Left lung (tissue), 10 donors: ENCODE results near the gene SLC12A8. TPM values are rescaled to one million over a fixed set of nuclear protein-coding genes. Genes with fewer than 3 reads are reported as not detected.

Source experiments
- ATAC-seq: fragments of 200-7000 bp; cut with Tn5 transposase; one replicate; pipeline ENCODE4 v1.9.1; 2020; ENCODE audit warnings: moderate library complexity
- DNase-seq, 4 donors: peaks; one replicate each; pipeline ENCODE4 v3.0.0-alpha.2; 2013 to 2020
- H3K27ac ChIP-seq, 2 donors: fragments of 200-600 bp; sonication (generic) in 1 of 2; one replicate each; pipeline versions ENCODE4 v1.5.0 to v1.8.0; 2020 to 2021
- H3K27me3 ChIP-seq, 2 donors: fragments of 200-600 bp; sonication (generic) in 1 of 2; one replicate each; pipeline versions ENCODE4 v1.5.0 to v1.8.0; 2020 to 2021
- H3K36me3 ChIP-seq, 2 donors: fragments of 200-600 bp; sonication (generic) in 1 of 2; one replicate each; pipeline versions ENCODE4 v1.5.0 to v1.8.0; 2020 to 2021
- H3K4me1 ChIP-seq, 2 donors: fragments of 200-600 bp; one replicate each; pipeline ENCODE4 v1.8.0; 2021
- H3K4me3 ChIP-seq, 2 donors: fragments of 200-600 bp; sonication (generic) in 1 of 2; one replicate each; pipeline versions ENCODE4 v1.5.0 to v1.8.0; 2020 to 2021; ENCODE audit warnings: mild to moderate bottlenecking in 1 of 2
- H3K9me3 ChIP-seq, 2 donors: fragments of 200-600 bp; sonication (generic) in 1 of 2; one replicate each; pipeline versions ENCODE4 v1.5.0 to v1.8.0; 2020 to 2021
- CTCF ChIP-seq, 2 donors: fragments of 200-600 bp; sonication (generic) in 1 of 2; IDR thresholded peaks; one replicate each; pipeline versions ENCODE4 v1.5.0 to v1.8.0; 2021; ENCODE audit warnings: antibody characterized with exemption in 2 of 2
- intact Hi-C, 2 donors: fragments of 100-400 bp; cut with DNase I; formaldehyde crosslinking; loops; one replicate each; pipeline versions ENCODE4 v1.11.2 to v1.14.2; 2022
- polyA plus RNA-seq, 6 donors: library from polyadenylated mRNA; unstranded; fragments of 120-200 nt; gene quantifications; one replicate each; pipeline ENCODE4 v1.2.1, GENCODE V29; 2013; ENCODE audit not compliant: insufficient read length in 6 of 6
- total RNA-seq, 2 donors: library from RNA; stranded (reverse); fragmentation: NEBNext Ultra II Directional; extraction: Animal tissue kit (Norgen Biotek cat#: 25700); gene quantifications; one replicate each; pipeline ENCODE4 v1.2.1, GENCODE V29; 2021
- donor health status: DM: no; HTN: yes; CAD: no.
- donor health status: DM: no; HTN: no; CAD: no.

SLC12A8 gene
- total and polyA plus RNA-seq, 8 donors = 1.1 to 17.1 (median 1.6) TPM

DNA sequence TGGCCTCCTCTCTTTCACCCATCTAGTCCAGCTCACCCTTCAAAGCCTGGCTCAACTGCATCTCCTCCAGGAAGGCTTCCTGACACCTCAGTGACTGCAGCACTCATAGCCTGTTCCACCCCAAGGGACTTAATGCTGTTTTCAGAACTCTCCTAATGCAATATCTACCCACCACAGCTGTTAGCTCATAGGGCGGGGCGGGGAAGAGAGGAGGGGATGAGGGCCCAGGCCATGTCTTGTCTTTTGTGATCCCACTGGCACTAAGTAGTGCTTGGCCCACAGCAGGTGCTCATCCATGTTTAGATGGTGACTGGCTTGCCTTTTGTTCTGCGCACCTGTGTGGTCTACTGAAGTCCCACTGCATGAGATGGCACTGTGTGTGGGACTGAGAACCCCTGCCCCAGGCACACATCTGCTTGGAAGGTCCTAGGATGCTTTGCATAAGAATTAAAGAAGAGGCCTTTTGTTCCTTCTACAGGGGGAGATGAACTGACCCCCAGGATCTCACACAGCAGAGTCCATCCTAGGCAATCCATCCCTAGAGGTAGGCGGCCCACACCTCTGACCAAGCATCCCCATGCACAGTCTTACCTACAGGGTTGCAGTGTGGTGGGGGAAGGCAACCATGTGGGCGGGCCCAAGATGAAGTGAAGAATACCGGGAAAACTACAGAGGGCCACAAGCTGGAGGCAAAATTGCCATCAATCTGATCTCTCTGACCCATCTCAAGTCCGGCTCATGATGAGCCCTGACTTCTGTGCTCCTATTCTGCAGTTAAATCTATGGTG is 23.0 kb downstream of the SLC12A8 start:
- no peak for TF ChIP-seq CTCF (IDR thresholded peaks at IDR 0.05)
- Histone ChIP-seq H3K27me3 (no peaks in the 10 kb centered on the region), H3K27ac (no peak overlapping the region), H3K4me1 (no peaks in the 10 kb centered on the region), H3K4me3 (no peak overlapping the region), H3K9me3 (no peaks in the 10 kb centered on the region), H3K36me3 (peaks cover 0 to 7% of the 10 kb centered on the region in 2 donors)
- ATAC-seq = no peak
- intact Hi-C loops = no loop called here
- no peak for DNase-seq

GRCh38 chr3:125188955-125189354 is 23.6 kb downstream of the SLC12A8 start:
- no peak overlapping the region for H3K27ac ChIP-seq
- no peaks in the 10 kb centered on the region for H3K27me3 ChIP-seq
- no peaks in the 10 kb centered on the region for H3K9me3 ChIP-seq
- TF ChIP-seq CTCF (IDR thresholded peaks at IDR 0.05) = no peak
- no peaks in the 10 kb centered on the region for H3K4me1 ChIP-seq
- no peak overlapping the region for H3K4me3 ChIP-seq
- no peak for DNase-seq
- no peak for ATAC-seq
- H3K36me3 ChIP-seq = peaks cover 0 to 7% of the 10 kb centered on the region in 2 donors
- intact Hi-C loops = no loop called here

DNA sequence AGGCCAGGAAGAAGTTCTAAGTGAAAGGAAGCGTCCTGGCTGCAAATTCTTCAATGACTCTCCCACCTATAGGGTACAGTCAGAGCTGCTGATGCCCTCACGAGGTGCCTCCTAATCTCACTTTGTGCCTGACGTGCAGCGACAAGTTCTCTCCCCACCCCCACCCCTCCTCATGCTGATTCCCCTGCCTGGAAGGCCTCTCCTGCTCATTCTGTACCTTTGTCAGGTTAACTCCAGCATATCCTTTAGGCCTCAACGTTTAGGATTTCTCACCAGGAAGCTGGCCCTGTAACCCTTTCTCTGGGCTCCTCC is 25.0 kb downstream of the SLC12A8 start:
- TF ChIP-seq CTCF (IDR thresholded peaks at IDR 0.05) = no peak
- no peak for ATAC-seq
- Histone ChIP-seq H3K9me3 (no peaks in the 10 kb centered on the region), H3K27me3 (no peaks in the 10 kb centered on the region), H3K4me1 (no peaks in the 10 kb centered on the region), H3K4me3 (no peak overlapping the region), H3K27ac (no peak overlapping the region), H3K36me3 (peaks cover 0 to 7% of the 10 kb centered on the region in 2 donors)
- intact Hi-C loops = no loop called here
- DNase-seq = no peak

GRCh38 chr3:125186800-125187598 is 25.5 kb downstream of the SLC12A8 start:
- peaks cover 0 to 7% of the 10 kb centered on the region in 2 donors for H3K36me3 ChIP-seq
- H3K9me3 ChIP-seq = no peaks in the 10 kb centered on the region
- no peaks in the 10 kb centered on the region for H3K4me1 ChIP-seq
- H3K4me3 ChIP-seq = no peak overlapping the region
- no peak for TF ChIP-seq CTCF (IDR thresholded peaks at IDR 0.05)
- no peaks in the 10 kb centered on the region for H3K27me3 ChIP-seq
- intact Hi-C loops = no loop called here
- ATAC-seq (no peak), DNase-seq (no peak)
- H3K27ac ChIP-seq = no peak overlapping the region

DNA sequence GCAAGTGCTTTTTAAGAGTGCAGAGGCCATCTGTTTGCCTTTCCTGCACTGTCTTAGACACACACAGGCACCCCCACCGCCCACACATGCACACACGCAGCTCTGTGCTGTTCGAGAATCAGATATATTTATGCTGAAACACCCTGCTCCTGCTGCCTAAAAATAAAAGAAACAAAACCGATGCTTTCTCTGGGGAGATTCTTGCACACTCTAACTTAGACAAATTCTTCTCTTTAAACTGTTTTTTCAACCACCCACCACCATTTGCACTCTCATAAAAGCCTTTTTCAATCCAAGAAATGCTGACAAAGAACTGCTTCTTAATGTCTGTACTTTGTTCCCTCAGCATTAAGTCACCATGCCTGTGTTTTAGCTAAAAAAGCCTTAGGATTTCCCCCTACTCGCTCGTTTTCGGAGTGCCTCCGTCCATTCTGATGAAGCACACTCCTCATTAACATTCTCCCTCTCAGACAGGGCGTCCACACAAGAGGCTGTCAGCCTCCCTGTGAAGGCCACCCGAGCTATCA is 26.2 kb downstream of the SLC12A8 start:
- Histone ChIP-seq H3K4me3 (no peak overlapping the region), H3K27ac (no peak overlapping the region), H3K27me3 (no peaks in the 10 kb centered on the region), H3K9me3 (no peaks in the 10 kb centered on the region), H3K4me1 (no peaks in the 10 kb centered on the region), H3K36me3 (peaks cover 0 to 7% of the 10 kb centered on the region in 2 donors)
- TF ChIP-seq CTCF (IDR thresholded peaks at IDR 0.05) = no peak
- ATAC-seq (peak; percentile 53), DNase-seq (peak in 1 of 4 donors; percentile 34)
- intact Hi-C loops = no loop called here
